Upper lobe of left lung (tissue), 4 donors: ENCODE measurements around the gene PPP1R13B.

Experiments
- POLR2A ChIP-seq, 4 donors: fragments of 450-650 bp; IDR thresholded peaks; one replicate each; pipeline ENCODE4 v1.5.1; 2016 to 2017; ENCODE audit warnings: antibody characterized with exemption in 4 of 4, mild to moderate bottlenecking in 2 of 4
- TF ChIP-seq, protein P1 (sequence below), 6 experiments: fragments of 450-650 bp in 4 of 6; fragments of 200-600 bp in 2 of 6; sonication (generic) in 2 of 6; IDR thresholded peaks; one replicate each; pipeline ENCODE4 v1.5.1; 2016 to 2019; ENCODE audit warnings: antibody characterized with exemption in 6 of 6

DNA sequence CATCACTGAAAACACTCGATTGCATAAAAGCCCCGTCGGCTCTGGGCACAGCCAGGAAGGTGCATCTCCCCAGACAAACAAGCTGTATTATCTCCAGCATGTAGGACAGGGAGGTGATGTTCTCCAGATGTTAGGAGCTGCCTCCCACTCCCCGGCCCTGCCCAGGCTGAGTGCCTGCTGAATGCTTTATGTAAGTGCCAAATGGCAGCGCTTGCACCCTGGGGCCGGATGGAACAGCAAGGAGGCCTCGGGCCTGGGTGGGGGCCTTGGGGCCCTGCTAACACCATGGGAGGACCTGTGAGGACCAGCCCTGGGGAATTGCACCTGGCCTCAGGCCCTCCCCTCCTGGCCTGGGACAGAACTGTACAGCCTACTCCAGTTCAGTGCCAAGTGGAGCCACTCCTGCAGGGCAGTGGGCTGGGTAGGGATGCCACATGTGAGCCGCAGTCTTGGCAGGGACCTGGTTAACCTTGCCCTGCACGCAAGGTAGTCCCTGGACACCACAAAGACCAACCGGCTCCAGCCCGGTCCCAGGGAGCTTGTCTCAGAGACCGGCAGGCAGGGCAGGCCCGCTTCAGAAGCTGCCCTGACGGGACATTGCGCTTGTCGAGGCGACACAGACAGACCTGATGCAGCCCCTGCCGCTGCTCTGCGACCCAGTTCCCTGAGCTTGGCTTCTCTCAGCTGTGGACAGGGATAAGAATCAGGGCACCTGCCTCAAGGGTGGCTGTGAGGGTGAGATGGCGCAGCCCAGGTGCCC, 35.3 kb upstream of the PPP1R13B start:
- TF ChIP-seq, protein P1, sequence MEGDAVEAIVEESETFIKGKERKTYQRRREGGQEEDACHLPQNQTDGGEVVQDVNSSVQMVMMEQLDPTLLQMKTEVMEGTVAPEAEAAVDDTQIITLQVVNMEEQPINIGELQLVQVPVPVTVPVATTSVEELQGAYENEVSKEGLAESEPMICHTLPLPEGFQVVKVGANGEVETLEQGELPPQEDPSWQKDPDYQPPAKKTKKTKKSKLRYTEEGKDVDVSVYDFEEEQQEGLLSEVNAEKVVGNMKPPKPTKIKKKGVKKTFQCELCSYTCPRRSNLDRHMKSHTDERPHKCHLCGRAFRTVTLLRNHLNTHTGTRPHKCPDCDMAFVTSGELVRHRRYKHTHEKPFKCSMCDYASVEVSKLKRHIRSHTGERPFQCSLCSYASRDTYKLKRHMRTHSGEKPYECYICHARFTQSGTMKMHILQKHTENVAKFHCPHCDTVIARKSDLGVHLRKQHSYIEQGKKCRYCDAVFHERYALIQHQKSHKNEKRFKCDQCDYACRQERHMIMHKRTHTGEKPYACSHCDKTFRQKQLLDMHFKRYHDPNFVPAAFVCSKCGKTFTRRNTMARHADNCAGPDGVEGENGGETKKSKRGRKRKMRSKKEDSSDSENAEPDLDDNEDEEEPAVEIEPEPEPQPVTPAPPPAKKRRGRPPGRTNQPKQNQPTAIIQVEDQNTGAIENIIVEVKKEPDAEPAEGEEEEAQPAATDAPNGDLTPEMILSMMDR (IDR thresholded peaks at IDR 0.05): no peak
- TF ChIP-seq POLR2A (IDR thresholded peaks at IDR 0.05): no peak
